Endothelial cell of umbilical vein (primary cell): ENCODE measurements around the gene GDF2.

Experiments used
- POLR2A ChIP-seq: IDR thresholded peaks from 2 replicates; pipeline ENCODE4 v1.6.1; 2012; ENCODE audit warnings: low read depth, mild to moderate bottlenecking, control low read depth, low read length
- TF ChIP-seq, protein P1 (sequence below), 2 donors: IDR thresholded peaks; 1 replicate in 1 of 2; 2 replicates in 1 of 2; pipeline ENCODE4 v1.5.1; 2011; ENCODE audit warnings: low read length in 2 of 2, mild to moderate bottlenecking in 2 of 2, moderate library complexity in 2 of 2, control low read depth in 1 of 2, inconsistent platforms in 1 of 2, low read depth in 1 of 2; ENCODE audit not compliant: insufficient read depth in 1 of 2; ENCODE audit errors: extremely low read depth in 1 of 2

GRCh38 chr10:47276576-47277351 lies 45.5 kb upstream of the GDF2 start:
- TF ChIP-seq, protein P1, sequence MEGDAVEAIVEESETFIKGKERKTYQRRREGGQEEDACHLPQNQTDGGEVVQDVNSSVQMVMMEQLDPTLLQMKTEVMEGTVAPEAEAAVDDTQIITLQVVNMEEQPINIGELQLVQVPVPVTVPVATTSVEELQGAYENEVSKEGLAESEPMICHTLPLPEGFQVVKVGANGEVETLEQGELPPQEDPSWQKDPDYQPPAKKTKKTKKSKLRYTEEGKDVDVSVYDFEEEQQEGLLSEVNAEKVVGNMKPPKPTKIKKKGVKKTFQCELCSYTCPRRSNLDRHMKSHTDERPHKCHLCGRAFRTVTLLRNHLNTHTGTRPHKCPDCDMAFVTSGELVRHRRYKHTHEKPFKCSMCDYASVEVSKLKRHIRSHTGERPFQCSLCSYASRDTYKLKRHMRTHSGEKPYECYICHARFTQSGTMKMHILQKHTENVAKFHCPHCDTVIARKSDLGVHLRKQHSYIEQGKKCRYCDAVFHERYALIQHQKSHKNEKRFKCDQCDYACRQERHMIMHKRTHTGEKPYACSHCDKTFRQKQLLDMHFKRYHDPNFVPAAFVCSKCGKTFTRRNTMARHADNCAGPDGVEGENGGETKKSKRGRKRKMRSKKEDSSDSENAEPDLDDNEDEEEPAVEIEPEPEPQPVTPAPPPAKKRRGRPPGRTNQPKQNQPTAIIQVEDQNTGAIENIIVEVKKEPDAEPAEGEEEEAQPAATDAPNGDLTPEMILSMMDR (IDR thresholded peaks at IDR 0.05; ENCODE audit: extremely low read depth in 1 of 2, insufficient read depth in 1 of 2, low read depth in 1 of 2, low read length in 2 of 2), result no peak
- TF ChIP-seq POLR2A, result no peak
